ENCODE results near the gene HSDL2.
A peak's percentile ranks its signal among the peaks of the same experiment; 100 is the strongest.
"Not testable (repeated sequence)": the region's sequence is repeated elsewhere in the genome, so short reads cannot be mapped to it uniquely, and the experiment has no call there.

The HSDL2 gene

DNA sequence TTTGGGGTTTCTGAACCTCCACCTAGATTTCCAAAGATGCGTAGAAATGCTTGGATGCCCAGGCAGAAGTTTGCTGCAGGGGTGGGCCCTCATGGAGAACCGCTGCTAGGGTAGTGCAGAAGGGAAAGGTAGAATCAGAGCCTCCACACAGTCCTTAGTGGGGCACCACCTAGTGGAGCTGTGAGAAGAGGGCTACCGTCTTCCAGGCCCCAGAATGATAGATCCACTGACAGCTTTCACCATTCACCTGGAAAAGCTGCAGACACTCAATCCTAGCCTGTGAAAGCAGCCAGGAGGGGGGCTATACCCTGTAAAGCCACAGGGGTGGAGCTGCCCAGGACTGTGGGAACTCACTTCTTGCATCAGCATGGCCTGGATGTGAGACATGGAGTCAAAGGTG lies 13.3 kb upstream of the HSDL2 start:
- DNase-seq (ENCODE audit: low spot score) = no peak

- no peak for DNase-seq (ENCODE audit: low spot score)
Measured at GRCh38 chr9:112367465-112367864, 12.4 kb upstream of the HSDL2 start.

GRCh38 chr9:112369817-112370216 lies 10.1 kb upstream of the HSDL2 start:
- no peak for DNase-seq (ENCODE audit: low spot score)

DNA sequence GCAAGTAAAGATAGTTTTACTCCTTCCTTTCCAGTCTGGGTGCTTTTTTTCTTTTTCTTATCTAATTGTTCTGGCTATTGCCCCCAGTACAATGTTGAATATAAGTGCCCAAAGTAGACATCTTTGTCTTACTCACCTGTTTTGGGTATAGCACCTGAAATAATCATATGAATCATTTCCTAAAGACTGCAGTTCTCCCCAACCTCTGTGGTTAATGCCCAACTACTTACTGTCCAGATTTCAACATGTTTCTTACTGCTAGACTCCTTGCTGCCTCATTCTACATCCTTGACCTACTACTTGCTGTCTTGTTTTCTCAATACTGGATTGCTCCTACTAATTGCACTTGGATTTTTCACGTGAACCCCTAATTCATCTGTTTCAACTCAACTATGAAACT lies 8.8 kb upstream of the HSDL2 start:
- no peak for DNase-seq (ENCODE audit: low spot score)

DNA sequence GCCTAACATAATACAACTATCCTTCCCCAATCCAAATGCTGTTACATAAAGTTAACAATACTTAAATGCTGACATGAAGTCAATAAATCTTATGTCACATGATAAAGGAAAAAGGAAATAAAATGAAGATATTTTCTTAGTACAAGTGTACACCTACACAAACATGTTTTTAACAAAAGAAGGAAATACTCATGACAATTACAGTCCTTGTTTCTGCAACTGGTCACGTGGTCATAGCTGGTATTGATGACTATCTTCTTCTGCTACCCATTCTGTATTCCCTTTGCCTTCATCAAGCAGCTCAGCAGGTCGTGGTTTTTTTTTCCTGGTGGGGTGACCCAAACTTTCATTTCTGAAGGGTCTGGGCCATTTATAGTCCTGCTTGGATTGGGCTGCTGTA lies 6.2 kb upstream of the HSDL2 start:
- DNase-seq (ENCODE audit: low spot score) = not testable (repeated sequence)

- not testable (repeated sequence) for DNase-seq (ENCODE audit: low spot score)
Measured at GRCh38 chr9:112374232-112374631, 5.7 kb upstream of the HSDL2 start.

DNA sequence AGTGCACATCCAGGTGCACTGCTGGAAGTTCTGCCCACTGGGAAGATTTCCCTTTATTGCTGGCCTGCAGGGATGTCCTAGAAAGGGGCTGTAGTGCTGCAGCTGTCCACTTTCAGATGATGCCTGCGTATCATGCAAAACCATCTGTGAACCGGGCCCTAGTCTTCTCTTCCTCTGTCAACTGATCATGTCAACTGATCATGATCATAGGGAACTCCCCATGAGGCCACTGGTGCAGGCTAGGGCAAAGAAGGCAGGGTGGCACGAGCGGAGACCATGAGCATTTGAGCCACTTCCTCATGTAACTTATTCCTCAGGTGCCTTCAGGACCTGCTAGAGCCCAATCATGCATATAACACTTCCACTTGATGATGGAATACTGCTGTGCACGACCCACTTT lies 4.5 kb upstream of the HSDL2 start:
- no peak for DNase-seq (ENCODE audit: low spot score)

DNA sequence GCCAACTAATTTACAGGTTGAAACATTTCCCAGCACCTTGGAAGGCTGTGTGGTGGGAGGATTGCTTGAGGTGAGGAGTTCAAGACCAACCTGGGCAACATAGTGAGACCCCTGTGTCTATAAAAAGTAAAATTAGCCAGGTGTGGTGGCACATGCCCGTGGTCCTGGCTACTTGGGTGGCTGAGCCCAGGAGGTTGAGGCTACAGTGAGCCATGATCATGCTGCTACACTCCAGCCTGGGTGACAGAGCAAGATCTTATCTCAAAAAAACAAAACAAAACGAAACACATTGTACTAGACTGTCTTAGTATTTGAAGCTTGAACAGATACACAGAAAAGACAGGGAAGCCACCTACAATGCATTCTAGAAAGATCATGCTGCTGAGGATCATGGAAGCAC lies 2.8 kb upstream of the HSDL2 start:
- no peak for DNase-seq (ENCODE audit: low spot score)

- no peak for DNase-seq (ENCODE audit: low spot score)
Measured at GRCh38 chr9:112377684-112378327, 2.1 kb upstream of the HSDL2 start.

GRCh38 chr9:112378328-112379176 lies 1.4 kb upstream of the HSDL2 start:
- DNase-seq (ENCODE audit: low spot score) = no peak

GRCh38 chr9:112379177-112380101 lies 469 bp upstream of the HSDL2 start:
- peak; percentile 99 for DNase-seq (ENCODE audit: low spot score)

GRCh38 chr9:112380825-112381221 lies 915 bp downstream of the HSDL2 start:
- DNase-seq (ENCODE audit: low spot score) = no peak

- DNase-seq (ENCODE audit: low spot score) = no peak
Measured at GRCh38 chr9:112382066-112382465, 2.2 kb downstream of the HSDL2 start.

GRCh38 chr9:112382501-112383364 lies 2.8 kb downstream of the HSDL2 start:
- no peak for DNase-seq (ENCODE audit: low spot score)

DNA sequence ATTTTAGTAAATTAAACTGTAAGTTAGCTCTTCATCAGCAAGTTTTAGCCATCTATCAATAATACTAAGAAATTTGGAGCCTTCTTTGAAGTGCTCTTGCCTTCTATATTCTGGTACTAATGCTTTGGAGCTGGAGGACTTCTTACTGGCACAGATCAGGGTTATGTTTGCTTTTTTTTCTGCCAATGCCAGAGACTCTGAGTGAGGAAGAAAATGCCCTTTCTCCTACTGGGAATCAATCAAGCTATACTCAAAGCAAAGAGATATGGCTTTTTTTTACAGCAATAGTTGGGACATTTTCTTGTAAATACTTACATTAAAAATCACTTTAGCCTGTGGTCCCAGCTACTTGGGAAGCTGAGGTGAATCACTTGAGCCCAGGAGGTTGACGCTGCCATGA lies 4.3 kb downstream of the HSDL2 start:
- DNase-seq (ENCODE audit: low spot score) = no peak

- no peak for DNase-seq (ENCODE audit: low spot score)
Measured at GRCh38 chr9:112384690-112385089, 4.8 kb downstream of the HSDL2 start.

GRCh38 chr9:112387115-112387514 lies 7.2 kb downstream of the HSDL2 start:
- DNase-seq (ENCODE audit: low spot score) = no peak

GRCh38 chr9:112389897-112390296 lies 10.0 kb downstream of the HSDL2 start:
- DNase-seq (ENCODE audit: low spot score) = not testable (repeated sequence)

DNA sequence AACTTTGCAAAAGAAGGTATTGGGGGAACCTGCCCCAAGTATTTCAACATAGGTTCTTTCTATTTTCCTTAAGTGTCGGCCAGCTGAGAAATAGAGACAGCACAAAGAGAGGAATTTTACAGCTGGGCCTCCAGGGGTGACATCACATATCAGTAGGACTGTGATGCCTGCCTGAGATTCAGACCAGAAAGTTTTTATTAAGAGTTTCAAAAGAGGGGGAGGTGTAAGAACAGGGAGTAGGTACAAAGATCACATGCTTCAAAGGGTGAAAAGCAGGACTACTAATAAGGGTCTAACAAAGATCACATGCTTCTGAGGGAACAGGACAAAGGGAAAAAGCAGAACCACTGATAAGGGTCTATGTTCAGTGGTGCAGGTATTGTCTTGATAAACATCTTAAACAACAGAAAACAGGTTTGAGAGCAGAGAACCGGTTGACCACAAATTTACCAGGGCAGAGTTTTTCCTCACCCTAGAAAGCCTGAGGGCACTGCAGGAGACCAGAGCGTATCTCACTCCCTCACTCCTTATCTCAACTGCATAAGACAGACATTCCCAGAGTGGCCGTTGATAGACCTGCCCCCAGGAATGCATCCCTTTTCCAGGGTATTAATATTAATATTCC lies 12.1 kb downstream of the HSDL2 start:
- DNase-seq (ENCODE audit: low spot score) = not testable (repeated sequence)

GRCh38 chr9:112393146-112393545 lies 13.2 kb downstream of the HSDL2 start:
- DNase-seq (ENCODE audit: low spot score) = not testable (repeated sequence)

GRCh38 chr9:112396416-112396815 lies 16.5 kb downstream of the HSDL2 start:
- no peak for DNase-seq (ENCODE audit: low spot score)
